ENCODE measurements around the gene MNDA. TPM values are rescaled to one million over a fixed set of nuclear protein-coding genes. Genes with fewer than 3 reads are reported as not detected.

The MNDA gene
- total RNA-seq, 4 donors from 2014 or later, result 2.0 to 4.2 (median 3.6) TPM

- no peak for DNase-seq (ENCODE audit: low spot score in 2 of 2)
- H3K27me3 ChIP-seq, result no peaks in the 10 kb centered on the region
- H3K4me3 ChIP-seq, result no peak overlapping the region
- no peaks in the 10 kb centered on the region for H3K36me3 ChIP-seq
- no peak overlapping the region for H3K27ac ChIP-seq
- no peaks in the 10 kb centered on the region for H3K4me1 ChIP-seq
- TF ChIP-seq EP300 (IDR thresholded peaks at IDR 0.05), result no peak
- no peak for TF ChIP-seq POLR2AphosphoS5 (IDR thresholded peaks at IDR 0.05)
- TF ChIP-seq POLR2A (IDR thresholded peaks at IDR 0.05), result no peak
- WGBS, result 76% methylated on average over 1 of the region's 1 CpG
- no peaks in the 10 kb centered on the region for H3K9me3 ChIP-seq
These were observed 27.5 kb upstream of the MNDA start for GRCh38 chr1:158803678-158804077.

DNA sequence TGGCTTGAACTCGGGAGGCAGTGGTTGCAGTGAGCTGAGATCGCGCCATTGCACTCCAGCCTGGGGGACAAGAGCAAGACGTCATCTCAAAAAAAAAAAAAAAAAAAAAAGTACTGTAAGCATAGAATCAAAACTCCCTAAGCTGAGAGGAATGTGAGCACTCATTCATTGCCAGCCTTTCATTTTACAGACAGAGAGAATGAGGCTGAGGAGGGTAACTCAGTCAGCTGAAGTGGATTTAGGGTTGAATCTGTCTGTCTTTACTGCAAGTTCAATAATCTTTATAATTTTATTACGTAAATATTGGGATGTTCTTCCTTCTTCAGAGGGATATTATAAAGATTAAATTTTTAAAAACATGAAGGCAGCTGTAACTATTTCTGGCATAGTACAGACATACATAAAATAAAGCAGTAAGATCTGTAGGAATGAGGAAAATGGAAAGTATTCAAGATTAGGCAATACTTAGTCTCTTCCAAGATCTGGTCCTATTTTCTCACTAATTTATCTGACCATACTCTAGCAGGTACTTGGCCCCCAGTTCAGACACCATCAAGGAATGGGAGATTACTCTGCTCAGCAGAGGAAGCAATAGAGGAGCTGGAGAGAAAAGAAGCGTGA, 24.1 kb upstream of the MNDA start:
- Histone ChIP-seq H3K27me3 (no peaks in the 10 kb centered on the region), H3K27ac (no peak overlapping the region), H3K4me3 (no peak overlapping the region), H3K36me3 (no peaks in the 10 kb centered on the region), H3K4me1 (no peaks in the 10 kb centered on the region), H3K9me3 (no peaks in the 10 kb centered on the region)
- WGBS, result 52% methylated on average over 6 of the region's 6 CpGs
- TF ChIP-seq POLR2AphosphoS5 (IDR thresholded peaks at IDR 0.05) (no peak), EP300 (IDR thresholded peaks at IDR 0.05) (no peak), POLR2A (IDR thresholded peaks at IDR 0.05) (no peak), CTCF (IDR thresholded peaks at IDR 0.05) (no peak)
- DNase-seq (ENCODE audit: low spot score in 2 of 2), result no peak

DNA sequence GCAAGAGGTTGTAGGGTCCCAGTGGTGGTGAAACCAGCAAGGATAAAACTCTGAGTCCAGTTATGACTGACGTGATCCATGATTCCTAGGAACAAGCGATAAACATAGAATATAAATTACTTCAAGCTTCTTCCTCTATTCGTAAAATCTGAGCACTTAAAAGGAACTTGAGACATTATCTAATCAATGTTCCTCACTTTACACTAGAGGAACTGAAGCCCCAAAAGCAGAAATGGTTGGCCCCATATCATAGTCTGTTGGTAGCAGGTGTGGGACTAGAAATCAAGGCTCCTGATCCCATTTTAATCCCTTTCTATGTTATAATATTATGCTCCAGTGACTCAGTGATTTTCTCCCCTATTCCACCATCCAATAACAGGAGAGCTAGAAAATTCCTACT, 21.9 kb upstream of the MNDA start:
- no peak overlapping the region for H3K27ac ChIP-seq
- H3K27me3 ChIP-seq, result no peaks in the 10 kb centered on the region
- TF ChIP-seq EP300 (IDR thresholded peaks at IDR 0.05) (no peak), POLR2A (IDR thresholded peaks at IDR 0.05) (no peak), POLR2AphosphoS5 (IDR thresholded peaks at IDR 0.05) (no peak), CTCF (IDR thresholded peaks at IDR 0.05) (no peak)
- H3K36me3 ChIP-seq, result no peaks in the 10 kb centered on the region
- H3K4me3 ChIP-seq, result no peak overlapping the region
- no peak for DNase-seq (ENCODE audit: low spot score in 2 of 2)
- H3K4me1 ChIP-seq, result no peaks in the 10 kb centered on the region
- H3K9me3 ChIP-seq, result no peaks in the 10 kb centered on the region
- WGBS, result 72% methylated on average over 3 of the region's 3 CpGs

DNA sequence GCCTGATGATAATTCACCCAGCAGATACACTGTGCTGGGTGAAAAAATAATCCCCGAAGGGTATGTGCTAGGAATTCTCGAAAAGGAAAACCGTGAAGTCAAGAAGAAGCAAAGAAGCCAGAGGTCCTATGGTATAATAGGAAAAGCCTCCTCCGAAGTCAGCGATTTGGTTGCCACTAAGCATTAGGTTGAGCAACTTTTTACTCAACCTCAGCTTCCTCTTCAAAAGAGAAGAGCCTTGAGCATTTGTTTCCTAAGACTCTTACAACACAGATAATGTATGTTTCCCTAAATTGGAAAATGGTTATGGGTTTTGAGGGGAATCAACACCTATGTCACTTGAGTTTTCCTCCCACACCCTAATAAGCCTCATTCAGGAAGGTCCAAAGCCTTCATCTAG, 21.3 kb upstream of the MNDA start:
- 95% methylated on average over 5 of the region's 5 CpGs for WGBS
- TF ChIP-seq CTCF (IDR thresholded peaks at IDR 0.05), result no peak
- no peak for TF ChIP-seq EP300 (IDR thresholded peaks at IDR 0.05)
- TF ChIP-seq POLR2AphosphoS5 (IDR thresholded peaks at IDR 0.05), result no peak
- no peak for TF ChIP-seq POLR2A (IDR thresholded peaks at IDR 0.05)
- Histone ChIP-seq H3K36me3 (no peaks in the 10 kb centered on the region), H3K4me3 (no peak overlapping the region), H3K27ac (no peak overlapping the region), H3K4me1 (no peaks in the 10 kb centered on the region), H3K9me3 (no peaks in the 10 kb centered on the region), H3K27me3 (no peaks in the 10 kb centered on the region)
- DNase-seq (ENCODE audit: low spot score in 2 of 2), result no peak

- Histone ChIP-seq H3K4me3 (no peak overlapping the region), H3K27me3 (no peaks in the 10 kb centered on the region), H3K27ac (no peak overlapping the region), H3K36me3 (no peaks in the 10 kb centered on the region), H3K9me3 (no peaks in the 10 kb centered on the region), H3K4me1 (no peaks in the 10 kb centered on the region)
- 77% methylated on average over 4 of the region's 4 CpGs for WGBS
- TF ChIP-seq POLR2A (IDR thresholded peaks at IDR 0.05) (no peak), POLR2AphosphoS5 (IDR thresholded peaks at IDR 0.05) (no peak), CTCF (IDR thresholded peaks at IDR 0.05) (no peak), EP300 (IDR thresholded peaks at IDR 0.05) (no peak)
- no peak for DNase-seq (ENCODE audit: low spot score in 2 of 2)
These were observed 20.8 kb upstream of the MNDA start for GRCh38 chr1:158810311-158810710.

GRCh38 chr1:158812336-158812735, 18.8 kb upstream of the MNDA start:
- DNase-seq (ENCODE audit: low spot score in 2 of 2), result no peak
- no peaks in the 10 kb centered on the region for H3K4me1 ChIP-seq
- 73% methylated on average over 2 of the region's 2 CpGs for WGBS
- no peaks in the 10 kb centered on the region for H3K9me3 ChIP-seq
- TF ChIP-seq POLR2A (IDR thresholded peaks at IDR 0.05) (no peak), POLR2AphosphoS5 (IDR thresholded peaks at IDR 0.05) (no peak), CTCF (IDR thresholded peaks at IDR 0.05) (no peak), EP300 (IDR thresholded peaks at IDR 0.05) (no peak)
- H3K36me3 ChIP-seq, result no peaks in the 10 kb centered on the region
- H3K27me3 ChIP-seq, result no peaks in the 10 kb centered on the region
- no peak overlapping the region for H3K27ac ChIP-seq
- H3K4me3 ChIP-seq, result no peak overlapping the region

Measured in suprapubic skin (tissue), 4 donors.